Esophagus squamous epithelium (tissue), 5 donors: ENCODE data around the gene SLC9A9. TPM values are rescaled to one million over a fixed set of nuclear protein-coding genes. Genes with fewer than 3 reads are reported as not detected.

ENCODE experiments used
- DNase-seq: peaks from one replicate; lab custom pipeline; 2025; lab: John Stamatoyannopoulos, UW
- H3K27ac ChIP-seq, 4 donors: fragments of 200-600 bp; sonication (generic); one replicate each; pipeline ENCODE4 v1.5.1; 2016 to 2019; ENCODE audit warnings: mild to moderate bottlenecking in 1 of 4
- H3K27me3 ChIP-seq, 4 donors: fragments of 200-600 bp; sonication (generic); 1 replicate in 3 of 4; 2 replicates in 1 of 4; pipeline versions ENCODE4 v1.5.1 to v1.6.0; 2017 to 2021; ENCODE audit warnings: antibody characterized with exemption in 1 of 4
- H3K36me3 ChIP-seq, 3 donors: fragments of 200-600 bp; sonication (generic); one replicate each; pipeline ENCODE4 v1.5.1; 2016 to 2019
- H3K4me1 ChIP-seq, 3 donors: fragments of 200-600 bp; sonication (generic); one replicate each; pipeline ENCODE4 v1.5.1; 2017 to 2019
- H3K4me3 ChIP-seq, 4 donors: fragments of 200-600 bp; sonication (generic); 1 replicate in 3 of 4; 2 replicates in 1 of 4; pipeline ENCODE4 v1.5.1; 2016 to 2019; ENCODE audit warnings: mild to moderate bottlenecking in 2 of 4, moderate library complexity in 1 of 4
- H3K9me3 ChIP-seq, 3 donors: fragments of 200-600 bp; sonication (generic); one replicate each; pipeline ENCODE4 v1.5.1; 2016 to 2019
- POLR2A ChIP-seq, 4 donors: fragments of 450-650 bp; IDR thresholded peaks; one replicate each; pipeline ENCODE4 v1.6.1; 2017; ENCODE audit warnings: antibody characterized with exemption in 4 of 4, mild to moderate bottlenecking in 4 of 4, moderate library complexity in 3 of 4
- WGBS, 2 donors: methylation state at CpG; one replicate each; pipeline ENCODE4 v1.1.5; 2018; 5-methylcytosine and 5-hydroxymethylcytosine counted together
- intact Hi-C: fragments of 100-400 bp; cut with DNase I; formaldehyde crosslinking; loops from one replicate; pipeline ENCODE4 v1.15.0; 2022
- total RNA-seq, 4 donors: library from RNA; depleted of rRNA; stranded (reverse); fragments of >200 nt; gene quantifications; one replicate each; pipeline ENCODE4 v1.1.0, GENCODE V29; 2016
- TF ChIP-seq, protein P1 (sequence below), 6 experiments: fragments of 450-650 bp in 4 of 6; fragments of 200-600 bp in 2 of 6; sonication (generic) in 2 of 6; IDR thresholded peaks; one replicate each; pipeline ENCODE4 v1.5.1; 2016 to 2019; ENCODE audit warnings: antibody characterized with exemption in 6 of 6, mild to moderate bottlenecking in 4 of 6, moderate library complexity in 4 of 6
- donor health status: DM: yes; HTN: yes; CAD: no.

SLC9A9 gene
- total RNA-seq, 4 donors from 2014 or later = 11.2 to 22.3 (median 18.9) TPM

DNA sequence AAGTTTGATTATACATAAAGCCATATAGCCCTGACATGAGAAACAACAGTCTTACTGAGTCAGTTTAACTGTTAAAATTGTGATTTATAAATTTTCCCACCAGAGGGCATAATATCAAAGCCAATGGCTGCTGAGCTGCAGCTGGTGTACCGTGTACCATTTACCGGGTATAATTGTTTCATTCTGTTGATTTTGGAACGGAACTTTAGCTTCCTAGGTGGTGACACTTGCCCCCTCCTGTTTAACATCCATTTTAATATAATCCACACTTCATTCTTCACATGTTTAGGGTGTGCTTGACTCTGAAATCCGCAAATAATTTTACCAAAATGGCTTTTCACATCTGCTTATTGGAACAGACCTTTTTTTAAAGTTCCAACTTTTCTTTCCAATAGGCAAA is 72.8 kb downstream of the SLC9A9 start:
- no peak for DNase-seq
- TF ChIP-seq, protein P1, sequence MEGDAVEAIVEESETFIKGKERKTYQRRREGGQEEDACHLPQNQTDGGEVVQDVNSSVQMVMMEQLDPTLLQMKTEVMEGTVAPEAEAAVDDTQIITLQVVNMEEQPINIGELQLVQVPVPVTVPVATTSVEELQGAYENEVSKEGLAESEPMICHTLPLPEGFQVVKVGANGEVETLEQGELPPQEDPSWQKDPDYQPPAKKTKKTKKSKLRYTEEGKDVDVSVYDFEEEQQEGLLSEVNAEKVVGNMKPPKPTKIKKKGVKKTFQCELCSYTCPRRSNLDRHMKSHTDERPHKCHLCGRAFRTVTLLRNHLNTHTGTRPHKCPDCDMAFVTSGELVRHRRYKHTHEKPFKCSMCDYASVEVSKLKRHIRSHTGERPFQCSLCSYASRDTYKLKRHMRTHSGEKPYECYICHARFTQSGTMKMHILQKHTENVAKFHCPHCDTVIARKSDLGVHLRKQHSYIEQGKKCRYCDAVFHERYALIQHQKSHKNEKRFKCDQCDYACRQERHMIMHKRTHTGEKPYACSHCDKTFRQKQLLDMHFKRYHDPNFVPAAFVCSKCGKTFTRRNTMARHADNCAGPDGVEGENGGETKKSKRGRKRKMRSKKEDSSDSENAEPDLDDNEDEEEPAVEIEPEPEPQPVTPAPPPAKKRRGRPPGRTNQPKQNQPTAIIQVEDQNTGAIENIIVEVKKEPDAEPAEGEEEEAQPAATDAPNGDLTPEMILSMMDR (IDR thresholded peaks at IDR 0.05) = peak in 5 of 6 experiments; percentile 42 to 67 (median 49)
- no peak for TF ChIP-seq POLR2A (IDR thresholded peaks at IDR 0.05)
- intact Hi-C loops = loop anchor here (10.0 kb wide), 1 partner anchor 189 kb away; no protein-coding TSS in a partner anchor
- 3 to 11% methylated on average over 4 of the region's 4 CpGs for WGBS, 2 donors
- peak overlapping the region in 2 of 4 donors; percentile 10 to 46 for H3K4me3 ChIP-seq
- H3K36me3 ChIP-seq = no peaks in the 10 kb centered on the region
- peak overlapping the region in 1 of 4 donors; percentile 4 for H3K27ac ChIP-seq
- H3K27me3 ChIP-seq = no peaks in the 10 kb centered on the region
- no peaks in the 10 kb centered on the region for H3K9me3 ChIP-seq
- peaks cover 4 to 29% (median 12%) of the 10 kb centered on the region in 3 donors for H3K4me1 ChIP-seq

DNA sequence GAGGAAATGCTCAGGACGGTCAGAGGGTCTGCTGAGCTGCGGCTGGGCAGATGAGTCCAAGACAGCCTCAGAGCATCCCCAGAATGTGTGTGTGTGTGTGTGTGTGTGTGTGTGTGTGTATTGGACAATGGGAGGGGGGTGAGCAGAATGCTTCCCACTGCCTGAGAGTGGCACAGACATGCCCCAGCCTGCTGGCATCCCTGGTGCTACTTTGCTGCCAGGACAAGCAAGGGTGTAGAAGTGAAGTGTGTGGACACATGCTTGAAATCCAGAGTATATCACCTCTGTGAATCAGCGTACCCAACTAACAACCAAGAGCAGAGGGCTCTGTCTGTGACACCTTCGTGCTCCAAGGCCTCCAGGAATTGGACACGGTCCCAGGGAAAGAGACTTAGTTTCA is 76.3 kb downstream of the SLC9A9 start:
- Histone ChIP-seq H3K4me1 (peaks cover 4 to 38% (median 15%) of the 10 kb centered on the region in 3 donors), H3K4me3 (no peak overlapping the region), H3K9me3 (no peaks in the 10 kb centered on the region), H3K27me3 (no peaks in the 10 kb centered on the region), H3K36me3 (no peaks in the 10 kb centered on the region), H3K27ac (no peak overlapping the region)
- DNase-seq = no peak
- no peak for TF ChIP-seq POLR2A (IDR thresholded peaks at IDR 0.05)
- TF ChIP-seq, protein P1 (IDR thresholded peaks at IDR 0.05) = no peak
- intact Hi-C loops = loop anchor here (10.0 kb wide), 1 partner anchor 193 kb away; no protein-coding TSS in a partner anchor
- WGBS, 2 donors = 44 to 60% methylated on average over 3 to 5 of the region's 5 CpGs

GRCh38 chr3:143771258-143771657 is 77.0 kb downstream of the SLC9A9 start:
- no peak for DNase-seq
- H3K4me1 ChIP-seq = peaks cover 4 to 38% (median 15%) of the 10 kb centered on the region in 3 donors
- no peaks in the 10 kb centered on the region for H3K9me3 ChIP-seq
- intact Hi-C loops = loop anchor here (10.0 kb wide), 1 partner anchor 194 kb away; no protein-coding TSS in a partner anchor
- WGBS, 2 donors = 14 to 49% methylated on average over 3 of the region's 3 CpGs
- H3K36me3 ChIP-seq = no peaks in the 10 kb centered on the region
- H3K27me3 ChIP-seq = no peaks in the 10 kb centered on the region
- no peak overlapping the region for H3K27ac ChIP-seq
- TF ChIP-seq POLR2A (IDR thresholded peaks at IDR 0.05) = no peak
- TF ChIP-seq, protein P1 (IDR thresholded peaks at IDR 0.05) = no peak
- H3K4me3 ChIP-seq = no peak overlapping the region

DNA sequence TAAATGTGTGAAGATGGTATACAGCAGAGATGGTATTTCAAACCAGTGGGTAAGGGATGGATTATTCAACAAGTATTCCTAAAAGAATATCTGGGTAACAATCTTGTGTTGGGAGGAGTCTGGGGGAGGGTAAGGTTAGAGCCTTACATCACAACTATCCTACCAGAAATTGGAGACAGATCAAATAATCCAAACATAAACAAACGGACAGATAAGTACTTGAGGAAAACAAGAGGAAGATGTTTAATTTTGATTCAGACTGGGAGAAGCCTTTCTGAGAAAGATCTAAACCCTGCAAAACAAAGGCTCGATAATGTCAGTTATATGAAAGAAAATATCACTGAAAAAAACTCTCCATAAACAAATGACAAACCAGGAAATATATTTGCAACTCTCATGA is 77.9 kb downstream of the SLC9A9 start:
- DNase-seq = no peak
- Histone ChIP-seq H3K9me3 (no peaks in the 10 kb centered on the region), H3K36me3 (no peaks in the 10 kb centered on the region), H3K27me3 (no peaks in the 10 kb centered on the region), H3K27ac (no peak overlapping the region), H3K4me1 (peaks cover 4 to 29% (median 15%) of the 10 kb centered on the region in 3 donors), H3K4me3 (no peak overlapping the region)
- 52 to 62% methylated on average over 2 of the region's 2 CpGs for WGBS, 2 donors
- TF ChIP-seq, protein P1 (IDR thresholded peaks at IDR 0.05) = no peak
- no peak for TF ChIP-seq POLR2A (IDR thresholded peaks at IDR 0.05)
- intact Hi-C loops = loop anchor here (10.0 kb wide), 1 partner anchor 194 kb away; no protein-coding TSS in a partner anchor

GRCh38 chr3:143769616-143770015 is 78.7 kb downstream of the SLC9A9 start:
- H3K36me3 ChIP-seq = no peaks in the 10 kb centered on the region
- WGBS, 2 donors = 48 to 61% methylated on average over 1 of the region's 1 CpG
- no peak for DNase-seq
- H3K4me1 ChIP-seq = peaks cover 4 to 29% (median 15%) of the 10 kb centered on the region in 3 donors
- no peak overlapping the region for H3K4me3 ChIP-seq
- intact Hi-C loops = loop anchor here (10.0 kb wide), 1 partner anchor 195 kb away; no protein-coding TSS in a partner anchor
- no peaks in the 10 kb centered on the region for H3K27me3 ChIP-seq
- no peak overlapping the region for H3K27ac ChIP-seq
- H3K9me3 ChIP-seq = no peaks in the 10 kb centered on the region
- TF ChIP-seq, protein P1 (IDR thresholded peaks at IDR 0.05) = no peak
